GM12891 (cell line): ENCODE results near the gene KCND2.

ENCODE experiments used
- POLR2A ChIP-seq: IDR thresholded peaks from 2 replicates; pipeline ENCODE4 v1.6.1; 2011; ENCODE audit warnings: low read depth, low read length, control low read depth
- POLR2AphosphoS5 ChIP-seq: IDR thresholded peaks from 2 replicates; pipeline ENCODE4 v1.6.1; 2011; ENCODE audit warnings: low read depth, low read length, control low read depth
- POU2F2 ChIP-seq: IDR thresholded peaks from 2 replicates; pipeline ENCODE4 v1.6.1; 2011; ENCODE audit warnings: low read depth, mild to moderate bottlenecking, control low read depth, low read length, moderate library complexity
- TAF1 ChIP-seq: IDR thresholded peaks from 2 replicates; pipeline ENCODE4 v1.6.1; 2011; ENCODE audit warnings: low read depth, low read length, control low read depth

GRCh38 chr7:120304674-120305073 lies 31.7 kb downstream of the KCND2 start:
- no peak for TF ChIP-seq POLR2A
- TF ChIP-seq POU2F2, result no peak
- TF ChIP-seq TAF1, result no peak
- no peak for TF ChIP-seq POLR2AphosphoS5
